Common myeloid progenitor, CD34-positive (primary cell): ENCODE data around the gene MPEG1.

Experiments used
- CTCF ChIA-PET: fragments of 350-600 bp; sonication (Branson Sonifier 250); formaldehyde crosslinking; loops from one replicate; lab custom pipeline; 2021; ENCODE audit warnings: antibody characterized with exemption; lab: Charles Lee
- POLR2A ChIA-PET: fragments of 350-600 bp; sonication (Branson Sonifier 250); formaldehyde crosslinking; loops from one replicate; lab custom pipeline; 2021; ENCODE audit warnings: antibody characterized with exemption; lab: Charles Lee
- DNase-seq, 3 donors: peaks; one replicate each; pipeline versions ENCODE4 v3.0.0 to v3.0.0-alpha.2; 2013
- H3K27ac ChIP-seq, 2 experiments: 1 replicate in 1 of 2; 2 replicates in 1 of 2; pipeline ENCODE4 v1.7.0; 2013; ENCODE audit warnings: inconsistent platforms in 2 of 2, low read length in 2 of 2, mild to moderate bottlenecking in 2 of 2, low read depth in 1 of 2, moderate library complexity in 1 of 2; ENCODE audit not compliant: severe bottlenecking in 2 of 2, insufficient read depth in 1 of 2, poor library complexity in 1 of 2
- H3K27me3 ChIP-seq, 5 experiments: replicated peaks in 2 of 5; 1 replicate in 3 of 5; 2 replicates in 2 of 5; pipeline versions ENCODE4 v1.6.1 to v1.7.0; 2013; ENCODE audit warnings: low read length in 4 of 5, mild to moderate bottlenecking in 2 of 5, moderate library complexity in 2 of 5, inconsistent platforms in 1 of 5; ENCODE audit not compliant: insufficient read depth in 5 of 5, control insufficient read depth in 4 of 5
- H3K36me3 ChIP-seq, 4 experiments: 1 replicate in 2 of 4; 2 replicates in 2 of 4; pipeline versions ENCODE4 v1.6.1 to v1.7.0; 2013; ENCODE audit warnings: low read length in 3 of 4, control low read depth in 1 of 4, mild to moderate bottlenecking in 1 of 4; ENCODE audit not compliant: control insufficient read depth in 4 of 4, insufficient read depth in 4 of 4
- H3K4me1 ChIP-seq, 4 experiments: 1 replicate in 3 of 4; 2 replicates in 1 of 4; pipeline versions ENCODE4 v1.6.1 to v1.7.1; 2013; ENCODE audit warnings: low read length in 3 of 4, mild to moderate bottlenecking in 3 of 4, control low read depth in 1 of 4, inconsistent platforms in 1 of 4, moderate library complexity in 1 of 4; ENCODE audit not compliant: control insufficient read depth in 4 of 4, insufficient read depth in 4 of 4; ENCODE audit errors: control extremely low read depth in 1 of 4
- H3K4me3 ChIP-seq, 7 experiments: 1 replicate in 4 of 7; 2 replicates in 3 of 7; pipeline versions ENCODE4 v1.5.1 to v1.7.0; 2013; ENCODE audit warnings: mild to moderate bottlenecking in 7 of 7, low read length in 6 of 7, moderate library complexity in 6 of 7, inconsistent platforms in 2 of 7, low read depth in 2 of 7, control low read depth in 1 of 7; ENCODE audit not compliant: insufficient read depth in 4 of 7, control insufficient read depth in 1 of 7; ENCODE audit errors: extremely low read depth in 1 of 7
- H3K9me3 ChIP-seq, 5 experiments: 1 replicate in 4 of 5; 2 replicates in 1 of 5; pipeline versions ENCODE4 v1.6.1 to v1.7.1; 2013; ENCODE audit warnings: low read length in 4 of 5, mild to moderate bottlenecking in 2 of 5, inconsistent platforms in 1 of 5, low read depth in 1 of 5, moderate library complexity in 1 of 5; ENCODE audit not compliant: control insufficient read depth in 4 of 5, insufficient read depth in 2 of 5; ENCODE audit errors: control extremely low read depth in 1 of 5
- WGBS: methylation state at CpG from one replicate; pipeline ENCODE4 v1.1.5; 2013; ENCODE audit not compliant: insufficient coverage; 5-methylcytosine and 5-hydroxymethylcytosine counted together

The MPEG1 gene

DNA sequence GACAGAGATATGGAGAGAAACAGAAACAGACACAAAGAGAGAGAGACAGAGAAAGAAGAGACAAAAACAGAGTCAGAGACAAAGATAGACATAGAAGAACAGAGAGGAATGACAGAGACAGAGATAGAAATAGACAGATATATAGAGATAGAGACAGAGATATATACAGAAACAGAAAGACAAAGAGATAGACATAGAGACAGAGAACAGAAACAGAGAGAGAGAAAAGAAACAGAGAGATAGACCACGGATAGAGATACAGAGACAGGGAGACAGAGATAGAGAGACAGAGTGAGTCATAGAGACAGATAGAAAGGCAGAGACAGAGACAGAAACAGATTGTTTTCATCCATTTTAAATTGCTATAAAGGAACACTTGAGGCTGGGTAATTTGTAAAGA lies 12.3 kb upstream of the MPEG1 start:
- ChIA-PET CTCF (interaction anchor here (2.5 kb wide), 1 partner anchor 12 kb away, joined by 8 read pairs; the partner anchor contains the start of gene MPEG1), POLR2A (no interaction called here)
- Histone ChIP-seq H3K27ac (no peak overlapping the region), H3K36me3 (no peaks in the 10 kb centered on the region), H3K4me3 (no peak overlapping the region), H3K27me3 (no peaks in the 10 kb centered on the region), H3K4me1 (peaks cover 0 to 25% (median 12%) of the 10 kb centered on the region in 4 experiments), H3K9me3 (no peaks in the 10 kb centered on the region)
- 100% methylated on average over 1 of the region's 1 CpG for WGBS
- DNase-seq: no peak

DNA sequence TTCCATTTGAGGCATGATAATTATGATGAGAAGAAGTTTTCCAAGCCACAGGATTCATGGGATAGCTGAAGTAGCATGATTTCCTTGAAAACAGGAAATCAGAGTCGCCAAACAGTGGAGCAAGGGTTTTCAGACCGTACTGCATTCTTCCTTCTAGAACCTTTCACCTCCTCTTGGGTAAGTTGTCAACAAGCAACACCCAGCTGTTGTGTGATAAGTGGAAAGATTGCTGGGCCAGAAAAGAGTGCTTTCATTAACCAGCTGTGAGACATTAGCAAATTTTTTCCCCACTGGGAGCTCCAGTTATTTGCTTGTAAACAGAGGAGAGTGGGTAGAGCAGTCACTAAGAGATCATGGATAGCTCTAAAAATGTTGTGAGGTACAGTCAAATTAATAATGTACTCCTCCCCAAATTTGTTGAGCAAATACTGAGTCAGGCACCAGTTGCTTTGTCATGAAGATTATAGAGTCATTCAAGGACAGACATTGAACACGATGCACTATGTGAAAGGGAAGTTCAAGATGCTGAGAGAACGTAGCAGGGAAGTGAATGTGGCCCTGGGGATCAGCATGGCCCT lies 11.7 kb upstream of the MPEG1 start:
- Histone ChIP-seq H3K27ac (no peak overlapping the region), H3K4me1 (peaks cover 0 to 25% (median 12%) of the 10 kb centered on the region in 4 experiments), H3K36me3 (no peaks in the 10 kb centered on the region), H3K9me3 (no peaks in the 10 kb centered on the region), H3K4me3 (no peak overlapping the region), H3K27me3 (no peaks in the 10 kb centered on the region)
- 25% methylated on average over 2 of the region's 4 CpGs for WGBS
- CTCF ChIA-PET: interaction anchor here (1.0 to 2.5 kb wide), 3 partner anchors 12 to 30 kb away, joined by 3 to 8 read pairs (median 5); partner anchors contain the start of gene MPEG1
- POLR2A ChIA-PET: no interaction called here
- no peak for DNase-seq

DNA sequence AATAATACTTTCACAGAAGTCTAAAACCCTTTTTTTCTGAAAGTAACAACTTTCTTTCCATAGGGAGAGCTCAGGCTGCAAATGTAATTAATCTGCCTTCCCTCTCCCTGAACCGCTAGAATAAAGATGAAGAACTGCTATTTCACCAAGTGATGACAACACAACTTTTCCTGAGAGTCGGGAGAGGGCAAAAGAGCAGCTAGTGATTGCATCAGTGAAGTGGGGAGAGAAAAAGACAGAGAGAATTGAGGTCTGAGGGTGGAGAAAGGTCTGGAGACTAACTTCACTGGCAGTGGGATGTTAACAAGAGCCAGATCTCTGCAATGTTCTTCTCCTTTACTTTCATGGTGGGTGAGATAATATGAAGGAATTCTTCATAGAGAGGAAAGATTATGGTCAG lies 10.9 kb upstream of the MPEG1 start:
- Histone ChIP-seq H3K9me3 (no peaks in the 10 kb centered on the region), H3K36me3 (no peaks in the 10 kb centered on the region), H3K27me3 (no peaks in the 10 kb centered on the region), H3K27ac (no peak overlapping the region), H3K4me1 (peaks cover 0 to 25% (median 12%) of the 10 kb centered on the region in 4 experiments), H3K4me3 (no peak overlapping the region)
- 50% methylated on average over 2 of the region's 2 CpGs for WGBS
- no peak for DNase-seq
- POLR2A ChIA-PET: interaction anchor here (0.6 kb wide), 1 partner anchor 17 kb away, joined by 3 read pairs; no protein-coding TSS in a partner anchor
- CTCF ChIA-PET: interaction anchor here (0.6 to 2.5 kb wide), 7 partner anchors 11 to 205 kb away, joined by 3 to 8 read pairs (median 3); partner anchors contain the start of gene MPEG1

DNA sequence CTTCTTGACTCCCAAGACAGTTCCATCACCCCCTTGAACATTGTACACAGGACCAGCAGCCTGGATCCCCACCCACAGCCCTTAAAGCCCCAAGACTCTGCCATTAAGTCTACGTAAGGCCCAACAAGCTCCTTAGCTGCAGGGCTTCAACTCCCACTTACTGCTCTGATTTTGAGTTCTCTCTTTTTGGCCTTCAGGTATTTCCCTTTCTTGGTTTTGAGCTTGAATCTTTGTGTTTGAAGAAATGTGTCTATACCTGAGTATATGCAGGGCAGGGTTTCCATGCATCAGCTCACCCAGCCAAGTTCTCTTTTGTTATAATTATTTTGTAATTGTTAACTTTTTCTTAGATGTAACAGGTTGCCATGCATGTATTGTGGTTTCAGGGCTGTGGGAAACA lies 10.4 kb upstream of the MPEG1 start:
- Histone ChIP-seq H3K36me3 (no peaks in the 10 kb centered on the region), H3K27me3 (no peaks in the 10 kb centered on the region), H3K4me3 (no peak overlapping the region), H3K4me1 (peaks cover 0 to 27% (median 12%) of the 10 kb centered on the region in 4 experiments), H3K27ac (no peak overlapping the region), H3K9me3 (no peaks in the 10 kb centered on the region)
- ChIA-PET CTCF (interaction anchor here (0.6 to 2.5 kb wide), 8 partner anchors 10 to 270 kb away, joined by 3 to 8 read pairs (median 3); partner anchors contain the start of gene MPEG1), POLR2A (interaction anchor here (0.6 kb wide), 2 partner anchors 17 to 118 kb away, joined by 3 to 4 read pairs; no protein-coding TSS in a partner anchor)
- WGBS: 100% methylated on average over 1 of the region's 1 CpG
- DNase-seq: no peak

DNA sequence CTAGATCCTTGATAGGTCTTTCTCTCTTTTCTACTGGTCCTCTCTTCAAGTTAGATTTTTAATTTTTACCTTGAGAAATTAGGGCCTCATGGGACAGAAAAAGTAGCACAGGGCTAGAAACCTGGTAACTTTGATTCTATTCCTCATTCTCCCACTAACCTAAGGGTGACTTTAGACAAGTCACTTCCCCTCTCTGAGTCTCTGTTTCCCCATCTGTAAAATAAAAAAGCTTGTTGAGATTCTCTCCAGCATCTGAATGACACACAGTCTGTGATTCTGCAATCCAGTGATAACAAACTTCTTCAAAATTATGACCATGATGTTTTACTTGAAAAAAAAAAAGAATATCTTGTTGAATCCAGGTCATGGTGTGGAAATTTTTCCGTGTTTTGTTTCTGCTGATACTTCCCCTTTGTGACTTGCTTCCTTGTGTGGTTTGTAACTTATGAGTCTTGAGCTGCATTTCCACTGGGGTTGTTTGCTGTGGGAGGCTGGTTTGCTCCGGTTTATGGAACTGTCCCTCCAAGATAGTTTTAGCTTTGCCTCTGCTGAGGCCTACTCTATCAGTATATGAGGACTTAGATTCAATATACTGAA lies 9.8 kb upstream of the MPEG1 start:
- Histone ChIP-seq H3K27me3 (no peaks in the 10 kb centered on the region), H3K4me1 (peaks cover 0 to 27% (median 13%) of the 10 kb centered on the region in 4 experiments), H3K36me3 (no peaks in the 10 kb centered on the region), H3K27ac (no peak overlapping the region), H3K9me3 (no peaks in the 10 kb centered on the region), H3K4me3 (no peak overlapping the region)
- WGBS: 64% methylated on average over 1 of the region's 2 CpGs
- CTCF ChIA-PET: interaction anchor here (0.6 to 2.5 kb wide), 10 partner anchors 10 to 455 kb away, joined by 3 to 8 read pairs (median 4); partner anchors contain the start of gene MPEG1
- POLR2A ChIA-PET: interaction anchor here (0.6 kb wide), 1 partner anchor 118 kb away, joined by 4 read pairs; no protein-coding TSS in a partner anchor
- peak in 2 of 3 donors; percentile 59 to 72 for DNase-seq

DNA sequence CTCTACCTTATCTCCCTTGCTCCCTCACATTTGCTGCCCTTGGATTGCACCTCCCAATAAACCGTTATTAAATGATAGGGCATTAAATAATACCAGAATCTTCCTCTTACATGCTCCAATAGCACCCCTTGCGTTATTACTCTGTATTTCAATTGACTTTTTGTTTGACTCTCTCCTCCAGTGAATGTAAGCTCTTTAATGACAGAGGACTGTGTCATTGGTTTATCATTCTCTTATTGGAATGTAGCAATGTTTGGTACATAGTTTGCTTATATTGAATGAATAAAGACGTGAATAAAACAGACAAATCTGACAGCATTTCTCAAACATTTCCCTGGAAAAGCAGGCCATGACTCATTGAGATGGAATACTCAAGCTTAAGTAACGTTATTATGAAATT lies 8.7 kb upstream of the MPEG1 start:
- CTCF ChIA-PET: interaction anchor here (1.2 to 1.6 kb wide), 4 partner anchors 15 to 63 kb away, joined by 3 to 5 read pairs (median 4); no protein-coding TSS in a partner anchor
- WGBS: 100% methylated on average over 1 of the region's 4 CpGs

More for the DNA sequence above, 8.7 kb upstream of the MPEG1 start:
- DNase-seq: no peak
- no peaks in the 10 kb centered on the region for H3K9me3 ChIP-seq
- peaks cover 8 to 36% (median 23%) of the 10 kb centered on the region in 4 experiments for H3K4me1 ChIP-seq
- no peak overlapping the region for H3K4me3 ChIP-seq
- POLR2A ChIA-PET: no interaction called here
- H3K27ac ChIP-seq: no peak overlapping the region
- no peaks in the 10 kb centered on the region for H3K36me3 ChIP-seq
- no peaks in the 10 kb centered on the region for H3K27me3 ChIP-seq
